ENCODE measurements around the gene KLRC3.

The KLRC3 gene

DNA sequence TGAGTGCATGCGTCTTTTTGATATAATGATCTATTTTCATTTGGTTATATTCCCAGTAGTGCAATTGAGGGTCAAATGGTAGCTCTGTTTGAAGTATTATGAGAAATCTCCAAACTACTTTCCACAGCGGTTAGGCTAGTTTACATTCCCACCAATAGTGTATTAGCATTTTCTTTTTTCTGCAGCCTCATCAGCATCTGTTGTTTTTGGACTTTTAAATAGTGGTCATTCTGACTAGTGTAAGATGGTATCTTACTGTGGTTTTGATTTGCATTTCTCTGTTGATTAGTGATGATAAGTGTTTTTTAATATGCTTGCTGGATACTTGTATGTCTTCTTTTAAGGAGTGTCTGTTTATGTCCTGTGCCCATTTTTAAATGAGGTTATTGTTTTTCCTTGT is 36.5 kb upstream of the KLRC3 start:
- no peak overlapping the region for H3K9ac ChIP-seq (ENCODE audit: low read length)
- H3K79me2 ChIP-seq (ENCODE audit: insufficient read depth, low read length) = no peaks in the 10 kb centered on the region
- H3K9me2 ChIP-seq (ENCODE audit: low read depth, low read length) = no peaks in the 10 kb centered on the region
- no peak overlapping the region for H3K4me3 ChIP-seq (ENCODE audit: low read depth, low read length, poor library complexity, severe bottlenecking)
- no peak overlapping the region for H2AFZ ChIP-seq (ENCODE audit: low read length)
- no peaks in the 10 kb centered on the region for H3F3A ChIP-seq (ENCODE audit: insufficient read depth, low read length)
- H3K4me1 ChIP-seq (ENCODE audit: insufficient read depth, low read length, severe bottlenecking) = peaks cover 20% of the 10 kb centered on the region
- no peaks in the 10 kb centered on the region; the same call in 1 of the 2 replicates for H3K36me3 ChIP-seq (ENCODE audit: insufficient read depth, low read length)
- TF ChIP-seq EZH2 (IDR thresholded peaks at IDR 0.05; ENCODE audit: borderline replicate concordance, low read length) = no peak
- TF ChIP-seq, protein P1, sequence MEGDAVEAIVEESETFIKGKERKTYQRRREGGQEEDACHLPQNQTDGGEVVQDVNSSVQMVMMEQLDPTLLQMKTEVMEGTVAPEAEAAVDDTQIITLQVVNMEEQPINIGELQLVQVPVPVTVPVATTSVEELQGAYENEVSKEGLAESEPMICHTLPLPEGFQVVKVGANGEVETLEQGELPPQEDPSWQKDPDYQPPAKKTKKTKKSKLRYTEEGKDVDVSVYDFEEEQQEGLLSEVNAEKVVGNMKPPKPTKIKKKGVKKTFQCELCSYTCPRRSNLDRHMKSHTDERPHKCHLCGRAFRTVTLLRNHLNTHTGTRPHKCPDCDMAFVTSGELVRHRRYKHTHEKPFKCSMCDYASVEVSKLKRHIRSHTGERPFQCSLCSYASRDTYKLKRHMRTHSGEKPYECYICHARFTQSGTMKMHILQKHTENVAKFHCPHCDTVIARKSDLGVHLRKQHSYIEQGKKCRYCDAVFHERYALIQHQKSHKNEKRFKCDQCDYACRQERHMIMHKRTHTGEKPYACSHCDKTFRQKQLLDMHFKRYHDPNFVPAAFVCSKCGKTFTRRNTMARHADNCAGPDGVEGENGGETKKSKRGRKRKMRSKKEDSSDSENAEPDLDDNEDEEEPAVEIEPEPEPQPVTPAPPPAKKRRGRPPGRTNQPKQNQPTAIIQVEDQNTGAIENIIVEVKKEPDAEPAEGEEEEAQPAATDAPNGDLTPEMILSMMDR (IDR thresholded peaks at IDR 0.05; ENCODE audit: low read length) = no peak
- H3K4me2 ChIP-seq (ENCODE audit: low read length) = no peak overlapping the region
- no peaks in the 10 kb centered on the region for H3K27me3 ChIP-seq (ENCODE audit: insufficient read depth, low read length)
- H3K27ac ChIP-seq (ENCODE audit: low read depth, low read length, poor library complexity, severe bottlenecking) = no peak overlapping the region
- H4K20me1 ChIP-seq (ENCODE audit: insufficient read depth, low read length) = no peaks in the 10 kb centered on the region
- H3K9me3 ChIP-seq (ENCODE audit: low read length) = peaks cover 18% of the 10 kb centered on the region

DNA sequence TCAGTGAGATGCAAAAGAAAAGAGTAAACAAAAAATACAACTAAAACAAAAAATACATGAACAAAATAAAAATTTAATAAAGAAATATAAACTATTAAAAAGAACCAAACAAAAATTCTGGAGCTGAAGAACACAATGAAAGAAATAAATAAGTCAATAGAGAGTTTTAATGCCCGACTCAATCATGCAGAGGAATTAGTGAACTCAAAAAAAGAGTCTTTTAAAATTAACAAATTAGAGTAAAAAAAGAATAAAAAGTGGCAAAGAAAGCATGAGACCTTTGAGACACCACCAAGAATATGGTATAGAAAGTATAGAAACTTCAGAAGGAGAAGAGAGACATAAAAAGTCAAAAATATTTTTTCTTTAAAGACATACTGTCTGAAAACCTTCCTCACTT is 35.4 kb upstream of the KLRC3 start:
- H2AFZ ChIP-seq (ENCODE audit: low read length) = no peak overlapping the region
- no peak overlapping the region for H3K4me3 ChIP-seq (ENCODE audit: low read depth, low read length, poor library complexity, severe bottlenecking)
- peaks cover 16% of the 10 kb centered on the region for H3K9me3 ChIP-seq (ENCODE audit: low read length)
- TF ChIP-seq, protein P1 (IDR thresholded peaks at IDR 0.05; ENCODE audit: low read length) = no peak
- TF ChIP-seq EZH2 (IDR thresholded peaks at IDR 0.05; ENCODE audit: borderline replicate concordance, low read length) = no peak
- no peaks in the 10 kb centered on the region for H3K79me2 ChIP-seq (ENCODE audit: insufficient read depth, low read length)
- no peaks in the 10 kb centered on the region; the same call in 1 of the 2 replicates for H3K36me3 ChIP-seq (ENCODE audit: insufficient read depth, low read length)
- H3F3A ChIP-seq (ENCODE audit: insufficient read depth, low read length) = no peaks in the 10 kb centered on the region
- no peaks in the 10 kb centered on the region for H3K9me2 ChIP-seq (ENCODE audit: low read depth, low read length)
- no peak overlapping the region for H3K9ac ChIP-seq (ENCODE audit: low read length)
- H4K20me1 ChIP-seq (ENCODE audit: insufficient read depth, low read length) = no peaks in the 10 kb centered on the region
- peaks cover 20% of the 10 kb centered on the region for H3K4me1 ChIP-seq (ENCODE audit: insufficient read depth, low read length, severe bottlenecking)
- H3K27me3 ChIP-seq (ENCODE audit: insufficient read depth, low read length) = no peaks in the 10 kb centered on the region
- no peak overlapping the region for H3K27ac ChIP-seq (ENCODE audit: low read depth, low read length, poor library complexity, severe bottlenecking)
- H3K4me2 ChIP-seq (ENCODE audit: low read length) = no peak overlapping the region

DNA sequence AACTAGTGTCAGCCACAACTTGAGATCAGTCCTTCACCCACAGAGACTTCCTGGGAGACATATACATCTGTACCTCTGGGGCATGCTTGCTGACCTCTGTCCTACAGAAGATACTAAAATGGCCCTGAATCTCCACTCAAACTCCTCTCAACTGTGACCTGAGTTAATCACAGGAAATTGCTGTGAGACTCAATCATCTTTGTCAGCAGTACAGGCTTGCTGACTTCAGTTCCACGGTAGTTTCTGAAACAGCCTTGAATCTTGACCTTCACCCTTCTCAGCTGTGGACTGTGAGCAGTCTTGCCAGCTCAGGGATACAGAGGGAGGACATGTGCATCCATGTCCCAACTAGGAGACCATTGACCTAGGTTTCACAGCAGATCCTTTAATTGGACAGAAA is 34.1 kb upstream of the KLRC3 start:
- peak overlapping the region; percentile 45 for H3K27ac ChIP-seq (ENCODE audit: low read depth, low read length, poor library complexity, severe bottlenecking)
- peaks cover 16% of the 10 kb centered on the region for H3K9me3 ChIP-seq (ENCODE audit: low read length)
- H3K27me3 ChIP-seq (ENCODE audit: insufficient read depth, low read length) = no peaks in the 10 kb centered on the region
- H3K79me2 ChIP-seq (ENCODE audit: insufficient read depth, low read length) = no peaks in the 10 kb centered on the region
- H3K9me2 ChIP-seq (ENCODE audit: low read depth, low read length) = no peaks in the 10 kb centered on the region
- H3K4me1 ChIP-seq (ENCODE audit: insufficient read depth, low read length, severe bottlenecking) = peaks cover 20% of the 10 kb centered on the region
- H2AFZ ChIP-seq (ENCODE audit: low read length) = no peak overlapping the region
- H3K4me3 ChIP-seq (ENCODE audit: low read depth, low read length, poor library complexity, severe bottlenecking) = no peak overlapping the region
- no peak overlapping the region for H3K4me2 ChIP-seq (ENCODE audit: low read length)
- H3K9ac ChIP-seq (ENCODE audit: low read length) = no peak overlapping the region
- H3F3A ChIP-seq (ENCODE audit: insufficient read depth, low read length) = no peaks in the 10 kb centered on the region
- TF ChIP-seq EZH2 (IDR thresholded peaks at IDR 0.05; ENCODE audit: borderline replicate concordance, low read length) = no peak
- TF ChIP-seq, protein P1 (IDR thresholded peaks at IDR 0.05; ENCODE audit: low read length) = no peak
- no peaks in the 10 kb centered on the region; the same call in 1 of the 2 replicates for H3K36me3 ChIP-seq (ENCODE audit: insufficient read depth, low read length)
- no peaks in the 10 kb centered on the region for H4K20me1 ChIP-seq (ENCODE audit: insufficient read depth, low read length)

All from OCI-LY1 (cell line).